GM21717 (cell line): ENCODE results near the gene B9D1.
A peak's percentile ranks its signal among the peaks of the same experiment; 100 is the strongest.

Experiments used
- ATAC-seq: cut with Tn5 transposase; IDR thresholded peaks from one replicate; pipeline ENCODE4 v1.9.1; 2021; ENCODE audit warnings: mild to moderate bottlenecking, moderate library complexity; ENCODE audit not compliant: unreplicated experiment

The B9D1 gene

GRCh38 chr17:19362277-19363113 is at the start of gene B9D1:
Gene B9D1, minus strand, starts transcription at chr17:19362723. Its CDS starts 154 bp downstream, at chr17:19362569.
- peak; percentile 60 for ATAC-seq

- no peak for ATAC-seq
These were observed 49.1 kb upstream of the B9D1 start for GRCh38 chr17:19411631-19412030.

GRCh38 chr17:19410875-19411620 is 48.5 kb upstream of the B9D1 start, which contains the start of gene RNF112:
Gene RNF112, plus strand, starts transcription at chr17:19411232. Its CDS starts 177 bp downstream, at chr17:19411409.
- no peak for ATAC-seq

- no peak for ATAC-seq
These were observed 47.6 kb upstream of the B9D1 start for GRCh38 chr17:19410091-19410490.

- ATAC-seq = no peak
These were observed 47.0 kb upstream of the B9D1 start for GRCh38 chr17:19409509-19409908.

GRCh38 chr17:19409066-19409465 is 46.5 kb upstream of the B9D1 start:
- no peak for ATAC-seq

- no peak for ATAC-seq
These were observed 45.8 kb upstream of the B9D1 start for GRCh38 chr17:19408346-19408710.

- no peak for ATAC-seq
These were observed 45.2 kb upstream of the B9D1 start for GRCh38 chr17:19407601-19408345.

GRCh38 chr17:19405114-19405513 is 42.6 kb upstream of the B9D1 start:
- ATAC-seq = no peak

GRCh38 chr17:19404264-19404663 is 41.7 kb upstream of the B9D1 start:
- ATAC-seq = no peak

- ATAC-seq = no peak
These were observed 40.5 kb upstream of the B9D1 start for GRCh38 chr17:19403021-19403420.

- ATAC-seq = no peak
These were observed 39.6 kb upstream of the B9D1 start for GRCh38 chr17:19402171-19402570.

- ATAC-seq = no peak
These were observed 38.9 kb upstream of the B9D1 start for GRCh38 chr17:19401321-19402010.

- no peak for ATAC-seq
These were observed 37.4 kb upstream of the B9D1 start for GRCh38 chr17:19399750-19400450.

GRCh38 chr17:19398301-19399181 is 36.0 kb upstream of the B9D1 start:
- ATAC-seq = no peak

GRCh38 chr17:19397556-19398041 is 35.1 kb upstream of the B9D1 start:
- ATAC-seq = no peak

GRCh38 chr17:19392303-19392702 is 29.8 kb upstream of the B9D1 start:
- ATAC-seq = no peak

- no peak for ATAC-seq
These were observed 28.9 kb upstream of the B9D1 start for GRCh38 chr17:19391432-19391831.

- ATAC-seq = no peak
These were observed 28.4 kb upstream of the B9D1 start for GRCh38 chr17:19390951-19391350.
